CD8-positive, alpha-beta memory T cell (primary cell): ENCODE data around the gene RBM20. TPM values are rescaled to one million over a fixed set of nuclear protein-coding genes. Genes with fewer than 3 reads are reported as not detected.

Experiments
- CTCF ChIA-PET: fragments of 350-600 bp; sonication (Branson Sonifier 250); formaldehyde crosslinking; loops from one replicate; lab custom pipeline; 2021; ENCODE audit warnings: antibody characterized with exemption; lab: Charles Lee
- POLR2A ChIA-PET: fragments of 350-600 bp; sonication (Branson Sonifier 250); formaldehyde crosslinking; loops from one replicate; lab custom pipeline; 2021; ENCODE audit warnings: antibody characterized with exemption; lab: Charles Lee
- DNase-seq, 5 donors: peaks; one replicate each; pipeline versions ENCODE4 v3.0.0 to v3.0.0-alpha.2; 2020 to 2022; ENCODE audit warnings: mixed read lengths in 1 of 5
- H3K27ac ChIP-seq: one replicate; pipeline ENCODE4 v1.7.0; 2013; ENCODE audit warnings: low read depth, mild to moderate bottlenecking, low read length, moderate library complexity
- H3K27me3 ChIP-seq: 2 replicates; pipeline ENCODE4 v1.7.0; 2013; ENCODE audit warnings: low read length, mild to moderate bottlenecking; ENCODE audit not compliant: insufficient read depth, poor library complexity, severe bottlenecking
- H3K36me3 ChIP-seq: 2 replicates; pipeline ENCODE4 v1.7.0; 2013; ENCODE audit warnings: mild to moderate bottlenecking, low read length, moderate library complexity; ENCODE audit not compliant: insufficient read depth
- H3K4me1 ChIP-seq: 2 replicates; pipeline ENCODE4 v1.7.0; 2013; ENCODE audit warnings: mild to moderate bottlenecking, low read length, moderate library complexity; ENCODE audit not compliant: insufficient read depth
- H3K4me3 ChIP-seq: 2 replicates; pipeline ENCODE4 v1.7.0; 2013; ENCODE audit warnings: mild to moderate bottlenecking, low read length
- H3K9me3 ChIP-seq: 2 replicates; pipeline ENCODE4 v1.7.0; 2013; ENCODE audit warnings: mild to moderate bottlenecking, low read length
- H3K27ac Mint-ChIP-seq, 8 donors: one replicate each; pipeline ENCODE4 v1.8.0; 2020 to 2021; ENCODE audit warnings: mixed read lengths in 8 of 8, mild to moderate bottlenecking in 6 of 8, inconsistent platforms in 3 of 8, moderate library complexity in 3 of 8
- H3K27me3 Mint-ChIP-seq, 2 donors: one replicate each; pipeline ENCODE4 v1.8.0; 2020 to 2021; ENCODE audit warnings: mixed read lengths in 2 of 2, mild to moderate bottlenecking in 1 of 2, moderate library complexity in 1 of 2
- H3K36me3 Mint-ChIP-seq, 3 donors: one replicate each; pipeline ENCODE4 v1.8.0; 2020 to 2021; ENCODE audit warnings: mixed read lengths in 3 of 3, inconsistent platforms in 1 of 3, mild to moderate bottlenecking in 1 of 3
- H3K4me1 Mint-ChIP-seq, 3 donors: one replicate each; pipeline ENCODE4 v1.8.0; 2020 to 2021; ENCODE audit warnings: mixed read lengths in 3 of 3, inconsistent platforms in 1 of 3, mild to moderate bottlenecking in 1 of 3
- H3K4me3 Mint-ChIP-seq, 7 donors: one replicate each; pipeline ENCODE4 v1.8.0; 2020 to 2021; ENCODE audit warnings: mixed read lengths in 7 of 7, mild to moderate bottlenecking in 6 of 7, moderate library complexity in 4 of 7, inconsistent platforms in 2 of 7
- H3K9me3 Mint-ChIP-seq, 5 donors: one replicate each; pipeline ENCODE4 v1.8.0; 2020 to 2022; ENCODE audit warnings: mixed read lengths in 5 of 5, mild to moderate bottlenecking in 3 of 5, moderate library complexity in 2 of 5, inconsistent platforms in 1 of 5
- polyA plus RNA-seq: library from polyadenylated mRNA; unstranded; fragments of 300-500 nt; fragmentation: Illumina TruSeq; gene quantifications from one replicate; pipeline ENCODE4 v1.2.3, GENCODE V29; 2021
- total RNA-seq, 2 experiments: library from RNA; stranded (reverse); gene quantifications; one replicate each; pipeline ENCODE4 v1.2.3, GENCODE V29; 2021

The RBM20 gene
- total and polyA plus RNA-seq, 3 experiments from 2014 or later: 0.07 to 0.09 TPM; not detected in 1

DNA sequence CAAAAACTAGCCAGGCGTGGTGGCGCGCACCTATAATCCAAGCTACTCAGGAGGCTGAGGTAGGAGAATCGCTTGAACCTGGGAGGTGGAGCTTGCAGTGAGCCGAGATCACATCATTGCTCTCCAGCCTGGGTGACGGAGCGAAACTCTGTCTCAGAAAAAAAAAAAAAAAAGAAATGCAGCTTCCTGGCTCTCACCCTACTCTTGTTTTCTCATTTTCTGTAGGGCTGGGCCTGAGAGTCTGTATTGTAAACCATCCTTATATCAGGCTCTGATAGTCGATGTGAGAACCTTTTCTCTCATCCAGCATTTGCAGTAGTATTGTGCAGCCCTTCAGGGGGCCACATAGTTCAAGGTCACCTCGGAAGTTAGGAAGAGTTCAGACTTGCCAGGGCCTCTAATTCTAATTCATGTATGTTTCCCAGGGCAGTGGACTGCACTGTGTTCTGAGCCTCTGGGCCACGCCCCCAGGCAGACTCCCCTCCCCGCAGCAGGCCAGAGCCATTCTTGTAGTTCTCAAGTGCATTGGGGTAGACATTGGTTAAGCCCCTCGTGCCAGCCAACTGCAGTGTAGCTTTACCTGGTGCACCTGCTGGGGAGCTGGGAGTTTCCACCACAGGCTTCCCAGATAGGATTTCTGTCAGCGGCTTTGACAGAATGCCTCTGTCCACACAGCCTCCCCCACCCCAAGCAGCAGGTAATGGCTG is 189.3 kb downstream of the RBM20 start:
- no peak overlapping the region for H3K27ac ChIP-seq
- H3K27me3 Mint-ChIP-seq: no peaks in the 10 kb centered on the region
- peak overlapping the region in 1 of 8 donors; percentile 27 for H3K27ac Mint-ChIP-seq
- H3K27me3 ChIP-seq: no peaks in the 10 kb centered on the region
- H3K36me3 Mint-ChIP-seq: no peaks in the 10 kb centered on the region
- no peaks in the 10 kb centered on the region for H3K36me3 ChIP-seq
- H3K4me1 Mint-ChIP-seq: peaks cover 17 to 27% (median 18%) of the 10 kb centered on the region in 3 donors
- ChIA-PET POLR2A (no interaction called here), CTCF (interaction anchor here (1.2 to 2.4 kb wide), 2 partner anchors 30 to 40 kb away, joined by 3 to 10 read pairs; no protein-coding TSS in a partner anchor)
- H3K4me3 Mint-ChIP-seq: no peak overlapping the region
- H3K9me3 ChIP-seq: no peaks in the 10 kb centered on the region
- H3K9me3 Mint-ChIP-seq: no peaks in the 10 kb centered on the region
- peaks cover 30% of the 10 kb centered on the region for H3K4me1 ChIP-seq
- DNase-seq: no peak
- no peak overlapping the region for H3K4me3 ChIP-seq

DNA sequence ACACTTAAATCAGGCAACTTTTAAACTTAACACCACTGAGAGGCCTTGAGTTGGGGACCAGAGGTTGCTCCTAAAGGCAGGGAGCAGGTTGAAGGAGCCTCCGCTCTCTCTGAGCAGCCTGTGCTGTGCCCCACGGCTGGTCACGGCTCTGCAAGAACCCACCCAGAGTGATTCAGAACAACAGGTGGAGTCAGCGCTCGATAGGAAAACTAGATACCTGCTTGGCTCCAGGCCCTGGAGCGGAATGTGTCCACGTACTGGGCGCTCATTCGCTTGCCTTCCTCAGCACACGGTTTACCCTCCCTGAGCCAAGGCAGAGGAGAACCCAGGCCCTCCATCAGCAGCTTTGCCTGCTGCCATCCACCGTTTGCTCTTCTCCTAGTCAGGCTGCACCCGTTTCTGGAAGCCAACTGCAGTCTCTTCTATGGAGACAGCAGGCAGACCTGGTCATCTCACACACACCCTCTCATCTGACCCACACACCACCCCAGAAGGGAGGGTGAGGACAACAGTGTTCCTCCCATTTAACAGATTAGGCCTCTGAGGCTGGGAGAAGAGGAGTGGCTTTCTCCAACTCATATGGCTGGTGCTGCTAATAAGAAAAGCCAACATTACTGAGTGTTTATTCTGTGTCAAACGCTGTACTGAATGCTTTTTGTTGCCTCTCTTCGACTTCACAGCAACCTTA is 189.9 kb downstream of the RBM20 start:
- Mint-ChIP-seq H3K4me1 (peaks cover 17 to 27% (median 18%) of the 10 kb centered on the region in 3 donors), H3K4me3 (no peak overlapping the region), H3K9me3 (no peaks in the 10 kb centered on the region), H3K36me3 (no peaks in the 10 kb centered on the region), H3K27ac (peak overlapping the region in 6 of 8 donors; percentile 61 to 89 (median 74)), H3K27me3 (no peaks in the 10 kb centered on the region)
- no peak overlapping the region for H3K4me3 ChIP-seq
- H3K27me3 ChIP-seq: no peaks in the 10 kb centered on the region
- ChIA-PET CTCF (interaction anchor here (2.4 kb wide), 1 partner anchor 31 kb away, joined by 10 read pairs; no protein-coding TSS in a partner anchor), POLR2A (interaction anchor here (0.9 kb wide), 1 partner anchor 39 kb away, joined by 3 read pairs; no protein-coding TSS in a partner anchor)
- no peaks in the 10 kb centered on the region for H3K36me3 ChIP-seq
- DNase-seq: no peak
- peaks cover 30% of the 10 kb centered on the region for H3K4me1 ChIP-seq
- H3K27ac ChIP-seq: no peak overlapping the region
- H3K9me3 ChIP-seq: no peaks in the 10 kb centered on the region

- Histone ChIP-seq H3K4me1 (peaks cover 30% of the 10 kb centered on the region), H3K27me3 (no peaks in the 10 kb centered on the region), H3K9me3 (no peaks in the 10 kb centered on the region), H3K4me3 (no peak overlapping the region), H3K27ac (no peak overlapping the region), H3K36me3 (no peaks in the 10 kb centered on the region)
- H3K4me1 Mint-ChIP-seq: peaks cover 17 to 27% (median 18%) of the 10 kb centered on the region in 3 donors
- H3K27me3 Mint-ChIP-seq: no peaks in the 10 kb centered on the region
- POLR2A ChIA-PET: interaction anchor here (0.8 to 0.9 kb wide), 2 partner anchors 37 to 38 kb away, joined by 3 read pairs; no protein-coding TSS in a partner anchor
- peak overlapping the region in 1 of 7 donors; percentile 38 for H3K4me3 Mint-ChIP-seq
- CTCF ChIA-PET: interaction anchor here (0.7 to 2.4 kb wide), 6 partner anchors 17 to 42 kb away, joined by 3 to 10 read pairs (median 5); no protein-coding TSS in a partner anchor
- no peaks in the 10 kb centered on the region for H3K9me3 Mint-ChIP-seq
- H3K27ac Mint-ChIP-seq: peak overlapping the region in 6 of 8 donors; percentile 61 to 89 (median 74)
- no peaks in the 10 kb centered on the region for H3K36me3 Mint-ChIP-seq
- DNase-seq: peak in 2 of 5 donors; percentile 50 to 75
These were observed 190.6 kb downstream of the RBM20 start for GRCh38 chr10:110834629-110835301.

DNA sequence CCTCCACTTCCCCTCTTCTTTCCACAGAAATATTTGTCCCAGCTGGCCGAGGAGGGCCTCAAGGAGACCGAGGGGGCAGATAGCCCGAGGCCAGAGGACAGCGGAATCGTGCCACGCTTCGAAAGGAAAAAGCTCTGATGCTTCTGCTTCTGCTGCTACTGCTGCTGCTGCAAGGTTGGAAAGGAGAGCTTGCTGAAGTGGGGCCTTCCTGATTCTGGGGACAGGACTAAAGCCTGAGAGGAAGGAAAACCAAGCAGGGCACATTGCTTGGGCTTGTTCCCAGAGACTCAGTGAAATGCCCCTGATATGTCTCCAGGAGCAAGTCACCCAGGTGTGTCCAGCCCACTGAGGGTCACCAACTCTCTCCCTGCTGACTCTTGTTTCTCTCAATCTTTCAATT is 191.7 kb downstream of the RBM20 start:
- Mint-ChIP-seq H3K4me1 (peaks cover 17 to 27% (median 18%) of the 10 kb centered on the region in 3 donors), H3K27ac (peak overlapping the region in 2 of 8 donors; percentile 11 to 53), H3K4me3 (no peak overlapping the region), H3K36me3 (no peaks in the 10 kb centered on the region), H3K27me3 (no peaks in the 10 kb centered on the region), H3K9me3 (no peaks in the 10 kb centered on the region)
- H3K9me3 ChIP-seq: no peaks in the 10 kb centered on the region
- H3K4me1 ChIP-seq: peaks cover 30% of the 10 kb centered on the region
- ChIA-PET POLR2A (interaction anchor here (0.6 kb wide), 1 partner anchor 71 kb away, joined by 3 read pairs; no protein-coding TSS in a partner anchor), CTCF (interaction anchor here (1.3 to 2.4 kb wide), 4 partner anchors 16 to 32 kb away, joined by 4 to 10 read pairs (median 6); no protein-coding TSS in a partner anchor)
- no peak overlapping the region for H3K4me3 ChIP-seq
- no peaks in the 10 kb centered on the region for H3K27me3 ChIP-seq
- H3K36me3 ChIP-seq: no peaks in the 10 kb centered on the region
- H3K27ac ChIP-seq: no peak overlapping the region
- no peak for DNase-seq

DNA sequence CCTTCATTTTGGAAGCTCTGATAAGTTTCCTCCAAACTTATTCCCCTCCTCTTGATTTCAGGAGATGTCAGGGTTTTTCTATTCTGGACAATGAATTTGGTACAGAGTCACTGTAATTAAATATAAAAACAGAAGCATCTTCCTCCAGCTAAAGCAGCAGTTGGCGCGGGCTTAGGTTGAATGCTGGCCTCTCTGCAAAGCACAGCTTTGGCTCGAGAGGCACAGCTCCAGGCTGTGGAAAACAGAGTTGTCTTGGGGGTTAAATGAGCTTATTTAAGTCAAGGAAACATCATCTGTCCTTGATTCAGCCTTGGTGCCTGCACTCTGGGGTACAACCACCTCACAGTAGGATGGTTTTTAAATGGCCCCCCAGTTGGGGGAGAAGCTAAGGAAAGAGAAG is 192.6 kb downstream of the RBM20 start:
- POLR2A ChIA-PET: no interaction called here
- CTCF ChIA-PET: interaction anchor here (0.8 to 2.3 kb wide), 5 partner anchors 15 to 36 kb away, joined by 3 to 6 read pairs (median 5); no protein-coding TSS in a partner anchor

GRCh38 chr10:110837418-110838171 is 193.5 kb downstream of the RBM20 start:
- peak overlapping the region in 3 of 8 donors; percentile 1 to 27 (median 24) for H3K27ac Mint-ChIP-seq
- no peaks in the 10 kb centered on the region for H3K36me3 Mint-ChIP-seq
- ChIA-PET CTCF (interaction anchor here (1.2 to 1.5 kb wide), 3 partner anchors 15 to 35 kb away, joined by 3 to 6 read pairs (median 3); no protein-coding TSS in a partner anchor), POLR2A (no interaction called here)
- H3K36me3 ChIP-seq: no peaks in the 10 kb centered on the region
- H3K4me3 ChIP-seq: no peak overlapping the region
- H3K9me3 Mint-ChIP-seq: no peaks in the 10 kb centered on the region
- H3K27me3 Mint-ChIP-seq: no peaks in the 10 kb centered on the region
- no peak for DNase-seq
- H3K4me1 ChIP-seq: peaks cover 39% of the 10 kb centered on the region
- H3K9me3 ChIP-seq: no peaks in the 10 kb centered on the region
- H3K27me3 ChIP-seq: no peaks in the 10 kb centered on the region
- no peak overlapping the region for H3K27ac ChIP-seq
- peaks cover 25 to 44% (median 25%) of the 10 kb centered on the region in 3 donors for H3K4me1 Mint-ChIP-seq
- H3K4me3 Mint-ChIP-seq: no peak overlapping the region

More for the DNA sequence above, 192.6 kb downstream of the RBM20 start:
- H3K4me1 ChIP-seq: peaks cover 31% of the 10 kb centered on the region
- no peak overlapping the region for H3K4me3 ChIP-seq
- H3K27ac ChIP-seq: no peak overlapping the region
- H3K27me3 ChIP-seq: no peaks in the 10 kb centered on the region
- no peaks in the 10 kb centered on the region for H3K9me3 ChIP-seq
- Mint-ChIP-seq H3K27ac (no peak overlapping the region), H3K36me3 (no peaks in the 10 kb centered on the region), H3K9me3 (no peaks in the 10 kb centered on the region), H3K27me3 (no peaks in the 10 kb centered on the region), H3K4me1 (peaks cover 17 to 35% (median 18%) of the 10 kb centered on the region in 3 donors), H3K4me3 (no peak overlapping the region)
- no peak for DNase-seq
- H3K36me3 ChIP-seq: no peaks in the 10 kb centered on the region
